ENCODE measurements around the gene HCAR3.

The HCAR3 gene

GRCh38 chr12:122668268-122668667 lies 48.3 kb downstream of the HCAR3 start:
- Histone ChIP-seq H3K27me3 (ENCODE audit: insufficient read depth, low read depth, severe bottlenecking) (no peaks in the 10 kb centered on the region), H3K4me3 (ENCODE audit: low read depth, low read length) (no peak overlapping the region), H3K9me3 (ENCODE audit: severe bottlenecking) (no peaks in the 10 kb centered on the region), H3K36me3 (no peaks in the 10 kb centered on the region; the same call in 1 of the 2 replicates), H3K27ac (no peak overlapping the region)
- no peak for TF ChIP-seq CTCF (IDR thresholded peaks at IDR 0.05; ENCODE audit: low read depth, low read length)
- no peak for DNase-seq

- Histone ChIP-seq H3K36me3 (no peaks in the 10 kb centered on the region; the same call in 1 of the 2 replicates), H3K27ac (no peak overlapping the region), H3K4me3 (ENCODE audit: low read depth, low read length) (no peak overlapping the region), H3K27me3 (ENCODE audit: insufficient read depth, low read depth, severe bottlenecking) (no peaks in the 10 kb centered on the region), H3K9me3 (ENCODE audit: severe bottlenecking) (no peaks in the 10 kb centered on the region)
- no peak for DNase-seq
- no peak for TF ChIP-seq CTCF (IDR thresholded peaks at IDR 0.05; ENCODE audit: low read depth, low read length)
Observed at GRCh38 chr12:122665759-122666158, 50.9 kb downstream of the HCAR3 start.

- no peaks in the 10 kb centered on the region for H3K9me3 ChIP-seq (ENCODE audit: severe bottlenecking)
- no peak for DNase-seq
- no peaks in the 10 kb centered on the region for H3K27me3 ChIP-seq (ENCODE audit: insufficient read depth, low read depth, severe bottlenecking)
- H3K27ac ChIP-seq, result no peak overlapping the region
- no peaks in the 10 kb centered on the region; the same call in none of the 2 replicates for H3K36me3 ChIP-seq
- H3K4me3 ChIP-seq (ENCODE audit: low read depth, low read length), result no peak overlapping the region
- no peak for TF ChIP-seq CTCF (IDR thresholded peaks at IDR 0.05; ENCODE audit: low read depth, low read length)
Observed at GRCh38 chr12:122665349-122665748, 51.3 kb downstream of the HCAR3 start.

All from WERI-Rb-1 (cell line).